D721Med (cell line): ENCODE measurements around the gene MARK4.
"Not testable (repeated sequence)": the region's sequence is repeated elsewhere in the genome, so short reads cannot be mapped to it uniquely, and the experiment has no call there.

Experiments used
- DNase-seq: peaks from one replicate; pipeline ENCODE4 v3.0.0; 2011; ENCODE audit warnings: low spot score; ENCODE audit not compliant: insufficient read length
- FAIRE-seq: peaks from 2 replicates; lab custom pipeline; 2011; peaks lifted over from hg19 to GRCh38; lab: Jason Lieb, UNC
- CTCF ChIP-seq: IDR thresholded peaks from 2 replicates; pipeline ENCODE4 v1.5.1; 2012; ENCODE audit warnings: mild to moderate bottlenecking, control low read depth; ENCODE audit not compliant: insufficient read depth; ENCODE audit errors: missing control alignments

Gene MARK4

GRCh38 chr19:45311621-45312020, 60.5 kb downstream of the MARK4 start:
- TF ChIP-seq CTCF: no peak
- DNase-seq: no peak
- FAIRE-seq: no peak

- not testable (repeated sequence) for DNase-seq, FAIRE-seq
Measured at GRCh38 chr19:45312285-45312684, 61.2 kb downstream of the MARK4 start.

GRCh38 chr19:45314708-45315245, 63.7 kb downstream of the MARK4 start:
- FAIRE-seq (no peak), DNase-seq (no peak)
- no peak for TF ChIP-seq CTCF

GRCh38 chr19:45315304-45315703, 64.2 kb downstream of the MARK4 start:
- no peak for DNase-seq
- no peak for FAIRE-seq
- TF ChIP-seq CTCF: no peak

GRCh38 chr19:45320997-45321775, 70.1 kb downstream of the MARK4 start:
- no peak for FAIRE-seq
- DNase-seq: no peak
- no peak for TF ChIP-seq CTCF

GRCh38 chr19:45321848-45322247, 70.8 kb downstream of the MARK4 start:
- no peak for TF ChIP-seq CTCF
- FAIRE-seq (no peak), DNase-seq (no peak)

- no peak for TF ChIP-seq CTCF
- DNase-seq (no peak), FAIRE-seq (no peak)
Measured at GRCh38 chr19:45322311-45322710, 71.2 kb downstream of the MARK4 start.
